ENCODE measurements around the gene EPHB2.

The EPHB2 gene

GRCh38 chr1:22824466-22824865, 113.8 kb downstream of the EPHB2 start:
- DNase-seq, result no peak

GRCh38 chr1:22824975-22825374, 114.3 kb downstream of the EPHB2 start:
- no peak for DNase-seq

DNA sequence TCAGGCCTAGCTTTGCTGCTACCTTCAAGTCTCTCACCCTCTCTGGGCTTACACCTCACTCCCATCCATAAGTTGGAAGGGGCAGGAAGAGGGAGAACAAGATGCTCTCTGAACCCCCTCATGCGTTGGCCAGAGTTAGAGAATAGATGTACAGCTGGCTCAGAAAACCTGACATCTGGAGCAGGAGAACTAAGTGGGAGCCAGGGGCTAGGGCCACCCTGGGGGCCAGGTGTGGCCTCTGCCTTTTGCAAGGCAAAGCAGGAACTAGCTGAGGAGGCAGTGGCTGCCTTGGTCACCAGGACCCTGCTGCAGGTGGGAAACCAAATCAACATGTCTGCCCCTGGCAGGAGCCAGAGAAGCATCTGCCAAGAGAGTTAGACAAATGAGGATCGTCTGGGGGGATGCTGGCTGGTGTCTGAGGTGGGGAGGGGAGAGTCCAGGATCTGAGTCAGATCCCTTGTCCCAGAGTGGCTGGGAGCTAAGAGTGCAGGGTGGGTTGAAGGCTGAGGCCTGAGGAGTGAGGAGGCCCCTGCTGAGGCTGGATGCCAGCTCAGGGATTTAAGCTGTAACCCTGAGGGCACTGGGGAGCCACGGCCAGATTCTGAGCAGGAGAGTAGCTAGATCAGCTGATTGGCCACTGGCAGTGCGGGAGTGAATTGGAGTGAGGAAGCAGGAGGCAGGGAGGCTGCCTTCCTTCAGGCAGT, 115.0 kb downstream of the EPHB2 start:
- no peak for DNase-seq

GRCh38 chr1:22826604-22827580, 116.3 kb downstream of the EPHB2 start:
- DNase-seq, result peak; percentile 34

- no peak for DNase-seq
Observed at GRCh38 chr1:22827666-22828483, 117.2 kb downstream of the EPHB2 start.

- peak; percentile 20 for DNase-seq
Observed at GRCh38 chr1:22828484-22829308, 118.1 kb downstream of the EPHB2 start.

DNA sequence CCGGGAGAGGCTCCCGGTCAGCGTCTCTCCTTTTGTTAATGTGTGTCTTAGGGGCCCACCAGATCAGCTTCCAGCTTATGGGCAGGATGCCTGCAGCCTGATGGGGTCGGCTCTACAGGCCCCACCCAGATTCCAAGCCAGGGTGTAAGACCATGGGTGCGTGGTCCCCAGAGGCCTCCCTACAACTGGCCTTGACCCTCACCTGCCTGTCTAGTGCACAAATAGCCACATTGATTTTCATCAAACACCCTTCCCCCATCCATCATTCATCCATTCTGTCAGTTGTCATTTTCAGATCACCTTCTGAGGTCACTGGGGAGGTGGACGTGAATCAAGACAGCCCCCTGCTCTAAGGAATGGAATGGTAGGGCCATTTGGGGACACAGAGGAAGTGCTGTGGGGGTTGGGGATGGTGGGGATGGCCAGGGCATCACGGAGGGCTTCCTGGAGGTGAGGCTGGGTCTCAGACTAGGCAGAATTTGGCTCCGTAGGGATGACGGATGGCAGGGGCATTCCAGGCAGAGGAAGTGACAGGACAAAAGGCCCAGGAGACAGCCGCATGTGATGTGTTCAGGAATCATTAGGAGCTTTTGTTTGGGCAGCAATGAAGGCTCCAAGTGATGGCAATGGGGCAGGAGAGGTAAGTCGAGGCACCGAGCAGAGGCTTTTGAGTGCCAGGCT, 118.8 kb downstream of the EPHB2 start:
- DNase-seq, result no peak

- DNase-seq, result no peak
Observed at GRCh38 chr1:22830041-22830566, 119.5 kb downstream of the EPHB2 start.

- no peak for DNase-seq
Observed at GRCh38 chr1:22830757-22831340, 120.2 kb downstream of the EPHB2 start.

DNA sequence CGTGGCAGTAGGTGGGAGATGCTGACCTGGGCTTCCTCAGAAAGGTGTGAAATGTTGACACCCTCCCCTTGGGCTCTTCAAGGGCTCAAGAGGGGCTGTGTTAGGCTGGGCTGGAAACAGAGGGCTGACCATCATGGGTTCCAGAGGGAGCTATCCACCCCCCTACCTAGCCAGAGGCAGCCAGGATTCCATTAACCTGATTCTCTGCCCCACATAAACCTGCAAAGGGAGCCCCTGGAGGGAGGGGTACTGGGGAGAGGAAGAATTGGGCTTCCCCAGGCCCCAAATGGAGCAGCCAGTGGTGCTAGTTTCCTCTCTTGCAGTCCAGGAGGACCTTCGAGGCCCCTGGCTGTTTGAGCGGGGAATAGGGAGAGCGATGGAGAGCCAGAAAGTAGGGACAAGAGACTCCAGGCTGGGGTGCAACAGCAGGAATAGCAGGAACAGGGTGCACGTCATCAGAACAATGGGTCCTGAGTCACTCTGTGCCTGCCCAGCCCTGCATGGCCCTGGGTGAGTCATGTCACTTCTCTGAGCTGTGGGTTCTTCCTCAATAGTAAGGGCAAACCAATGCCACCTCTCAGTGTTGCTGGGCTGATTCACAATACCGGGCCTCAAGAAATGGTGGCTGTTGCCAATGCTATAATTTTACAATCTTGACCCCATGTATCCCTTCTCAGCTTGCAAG, 121.2 kb downstream of the EPHB2 start:
- DNase-seq, result peak; percentile 85

- DNase-seq, result peak; percentile 55
Observed at GRCh38 chr1:22832414-22832786, 121.8 kb downstream of the EPHB2 start.

DNA sequence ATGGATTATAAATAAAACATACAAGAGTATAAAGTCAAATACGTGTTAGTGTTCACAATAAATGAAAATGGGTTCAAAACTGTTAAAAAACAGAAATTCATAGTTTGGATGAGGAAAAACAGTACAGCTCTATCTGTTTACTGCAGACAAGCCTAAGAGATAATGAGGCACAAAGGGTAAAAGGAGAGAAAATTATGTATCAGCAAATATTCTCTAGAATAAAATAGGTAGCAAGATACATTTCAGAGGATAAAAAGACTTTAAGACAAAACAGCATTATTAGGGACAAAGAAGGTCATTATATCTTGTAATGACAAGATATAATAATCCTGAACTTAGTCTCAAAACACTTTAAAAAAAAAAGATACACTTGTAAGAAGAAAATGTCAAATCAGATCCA, 123.1 kb downstream of the EPHB2 start:
- no peak for DNase-seq

DNA sequence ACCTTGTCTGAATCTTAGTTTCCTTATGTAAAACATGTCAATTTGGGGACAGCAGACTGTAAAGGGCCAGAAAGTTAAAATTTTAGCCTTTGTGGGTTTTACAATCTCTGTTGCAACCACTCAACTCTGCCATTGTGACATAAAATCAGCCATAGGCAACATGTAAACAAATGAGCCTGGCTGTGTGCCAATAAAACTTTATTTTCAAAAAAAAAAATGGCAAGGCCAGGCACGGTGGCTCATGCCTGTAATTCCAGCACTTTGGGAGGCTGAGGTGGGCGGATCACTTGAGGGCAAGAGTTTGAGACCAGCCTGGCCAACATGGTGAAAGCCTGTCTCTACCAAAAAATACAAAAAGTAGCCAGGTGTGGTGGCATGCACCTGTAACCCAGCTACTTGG, 123.8 kb downstream of the EPHB2 start:
- peak; percentile 33 for DNase-seq

DNA sequence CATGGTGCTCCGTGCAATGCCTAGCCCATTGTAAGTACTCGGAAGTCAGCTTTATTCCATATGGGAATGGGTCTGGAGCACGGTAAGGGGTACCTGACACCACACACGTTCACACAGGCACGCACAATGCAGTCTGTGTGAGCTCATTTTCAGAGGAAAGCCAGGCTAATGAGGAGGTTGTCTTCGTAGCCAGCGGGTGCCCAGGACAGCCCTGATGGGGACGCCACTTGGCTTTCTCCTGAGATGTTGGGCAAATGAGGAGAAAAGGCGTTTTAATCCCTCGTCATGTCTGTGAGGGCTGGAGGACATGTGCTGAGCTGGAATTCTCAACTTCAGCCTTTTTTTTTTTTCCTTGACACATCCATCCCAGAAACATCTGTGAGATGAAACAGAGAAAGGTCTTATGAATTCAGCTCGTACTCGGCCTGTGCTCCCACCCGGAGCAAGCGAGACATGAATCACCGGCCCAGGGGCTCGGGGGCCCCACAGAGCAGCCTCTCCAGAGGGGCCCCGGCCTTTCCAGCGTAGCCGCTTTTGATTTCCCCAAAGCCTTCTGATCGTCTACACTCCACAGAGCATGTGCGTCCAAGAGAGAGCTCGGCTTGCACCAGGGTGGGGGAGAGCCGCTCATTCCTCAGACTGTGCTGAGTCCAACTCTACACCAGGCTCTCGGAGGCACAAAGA, 125.1 kb downstream of the EPHB2 start:
- DNase-seq, result peak; percentile 70

GRCh38 chr1:22836850-22837249, 126.2 kb downstream of the EPHB2 start:
- DNase-seq, result no peak

GRCh38 chr1:22837332-22837731, 126.7 kb downstream of the EPHB2 start:
- DNase-seq, result no peak

GRCh38 chr1:22838965-22839364, 128.3 kb downstream of the EPHB2 start:
- no peak for DNase-seq

GRCh38 chr1:22839806-22840205, 129.2 kb downstream of the EPHB2 start:
- no peak for DNase-seq

DNA sequence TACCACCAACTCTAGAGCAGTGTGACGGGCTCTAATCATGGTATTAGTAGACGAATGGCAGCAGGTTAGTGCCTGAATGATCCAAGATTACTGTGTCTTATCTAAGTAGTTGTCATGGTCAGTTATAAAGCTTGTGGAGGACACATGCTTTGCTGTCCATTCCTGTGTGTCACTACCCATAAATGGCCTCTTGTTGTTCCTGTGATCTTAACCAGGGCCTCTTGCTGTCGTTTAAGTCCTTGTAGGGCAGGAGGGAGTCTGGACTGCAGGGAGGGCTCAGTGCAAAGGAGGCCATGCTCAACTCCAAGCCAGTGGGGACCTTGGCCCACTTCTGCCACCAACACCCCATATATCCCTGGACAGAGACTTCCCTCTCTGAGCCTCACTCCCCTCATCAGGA, 130.5 kb downstream of the EPHB2 start:
- no peak for DNase-seq

DNA sequence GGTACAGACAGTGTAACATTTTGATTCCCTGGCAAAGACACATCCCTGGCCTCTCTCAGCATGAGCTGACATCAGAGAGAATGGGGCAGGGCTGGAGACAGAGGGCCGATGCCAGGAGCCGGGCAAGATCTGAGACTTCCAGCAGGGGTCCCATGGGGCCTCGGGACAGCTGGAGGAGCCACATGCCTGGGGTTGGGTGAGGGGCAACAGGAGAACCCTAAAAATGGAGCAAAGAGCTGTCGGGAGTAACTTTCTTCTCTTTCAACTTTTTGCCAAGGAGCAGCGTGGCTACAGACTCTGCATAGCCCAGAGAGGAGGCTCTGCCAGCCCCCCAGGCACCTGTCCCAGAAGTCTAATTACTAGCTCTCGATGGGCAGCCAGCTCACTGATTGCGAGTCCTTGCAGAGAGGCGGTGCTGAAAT, 131.2 kb downstream of the EPHB2 start:
- DNase-seq, result no peak

All from fibroblast of skin of right quadriceps (primary cell).